ENCODE data around the gene BCAP29.
A peak's percentile ranks its signal among the peaks of the same experiment; 100 is the strongest.
"Not testable (repeated sequence)": the region's sequence is repeated elsewhere in the genome, so short reads cannot be mapped to it uniquely, and the experiment has no call there.

BCAP29 gene, protein sequence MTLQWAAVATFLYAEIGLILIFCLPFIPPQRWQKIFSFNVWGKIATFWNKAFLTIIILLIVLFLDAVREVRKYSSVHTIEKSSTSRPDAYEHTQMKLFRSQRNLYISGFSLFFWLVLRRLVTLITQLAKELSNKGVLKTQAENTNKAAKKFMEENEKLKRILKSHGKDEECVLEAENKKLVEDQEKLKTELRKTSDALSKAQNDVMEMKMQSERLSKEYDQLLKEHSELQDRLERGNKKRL

DNA sequence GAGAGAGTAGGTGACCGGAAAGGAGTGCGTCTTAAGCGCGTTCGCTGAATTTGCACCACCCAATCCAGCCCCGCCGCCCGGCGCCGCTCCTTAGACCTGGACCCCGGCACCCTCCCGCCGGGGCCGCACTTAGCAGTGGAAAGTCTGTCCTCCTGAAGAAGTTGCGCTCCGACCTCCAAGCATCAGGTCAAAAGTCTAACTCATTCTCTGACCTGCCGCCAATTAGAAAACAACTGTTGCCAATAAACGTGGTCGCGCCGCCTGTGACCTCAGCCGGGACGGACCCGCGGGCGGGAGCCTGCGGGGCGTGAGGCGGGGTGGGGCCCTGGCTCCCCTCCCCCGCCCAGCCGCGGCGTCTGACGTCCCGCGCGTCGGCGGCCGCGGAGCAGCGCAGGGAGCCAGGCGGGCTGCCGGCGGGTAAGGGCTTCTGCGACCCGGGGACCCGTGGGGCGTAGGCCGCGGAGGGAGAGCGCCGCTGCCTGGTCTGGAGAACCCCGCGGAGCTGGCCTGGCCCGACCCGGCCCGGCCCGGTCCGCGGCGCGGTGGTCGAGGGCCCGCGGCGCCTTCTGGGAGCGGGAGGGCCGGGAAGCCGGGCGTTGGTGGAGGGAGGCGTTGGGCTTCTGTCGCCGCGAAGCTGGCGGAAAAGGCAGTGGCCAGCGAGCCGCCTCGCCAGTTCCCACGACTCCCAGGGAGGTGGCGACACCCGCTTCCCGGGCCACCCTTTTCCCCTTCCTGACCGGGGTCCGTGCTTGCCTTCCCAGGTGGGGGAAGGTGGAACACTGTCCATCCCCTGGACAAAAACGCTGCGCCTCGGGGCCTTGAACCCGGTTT, at the start of gene BCAP29:
Gene BCAP29 (plus strand): TSS at position 362 of the 831 bp plus-strand sequence. CDS start 527 bp downstream, outside the sequence.
- peak; percentile 50 to 69 for DNase-seq (ENCODE audit: low read depth in 2 of 2)

DNA sequence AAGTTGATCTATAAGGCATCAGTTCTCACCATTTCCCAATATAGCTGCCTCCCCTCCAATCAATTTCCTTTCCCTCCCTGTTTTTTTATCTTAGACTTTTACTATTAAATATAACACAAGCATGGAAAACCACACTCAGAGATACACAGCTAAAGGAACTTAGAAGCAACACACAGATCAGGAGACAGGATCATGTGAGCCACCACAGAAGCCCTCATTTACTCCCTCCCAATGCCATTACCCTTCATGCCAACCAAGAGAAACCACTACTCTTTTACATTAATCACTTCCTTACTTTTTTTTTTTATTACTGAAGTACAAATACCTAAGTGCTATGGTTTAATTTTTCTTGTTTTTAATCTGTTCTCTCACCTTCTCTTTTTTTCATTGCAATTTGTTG, 49.3 kb upstream of the BCAP29 start:
- DNase-seq (ENCODE audit: low read depth in 2 of 2) = no peak

DNA sequence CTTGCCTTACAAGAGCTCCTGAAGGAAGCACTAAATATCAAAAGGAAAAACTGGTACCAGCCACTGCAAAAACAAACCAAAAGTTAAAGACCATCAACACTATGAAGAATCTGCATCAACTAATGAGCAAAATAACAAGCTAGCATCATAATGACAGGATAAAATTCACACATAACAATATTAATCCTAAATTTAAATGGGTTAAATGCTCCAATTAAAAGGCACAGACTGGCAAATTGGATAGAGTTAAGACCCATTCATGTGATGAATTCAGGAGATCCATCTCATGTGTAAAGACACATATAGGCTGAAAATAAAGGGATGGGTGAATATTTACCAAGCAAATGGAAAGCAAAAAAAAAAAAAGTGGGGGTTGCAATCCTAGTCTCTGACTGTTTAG, 45.9 kb upstream of the BCAP29 start:
- no peak for DNase-seq (ENCODE audit: low read depth in 2 of 2)

DNA sequence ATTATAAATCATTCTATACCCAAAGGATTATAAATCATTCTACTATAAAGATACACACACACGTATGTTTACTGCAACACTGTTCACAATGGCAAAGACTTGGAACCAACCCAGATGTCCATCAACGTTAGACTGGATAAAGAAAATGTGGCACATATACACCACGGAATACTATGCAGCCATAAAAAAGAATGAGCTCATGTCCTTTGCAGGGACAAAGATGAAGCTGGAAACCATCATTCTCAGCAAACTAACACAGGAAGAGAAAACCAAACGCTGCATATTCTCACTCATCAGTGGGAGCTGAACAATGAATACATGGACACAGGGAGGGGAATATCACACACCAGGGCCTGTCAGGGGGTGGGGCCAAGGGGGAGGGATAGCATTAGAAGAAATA, 42.8 kb upstream of the BCAP29 start:
- not testable (repeated sequence) for DNase-seq (ENCODE audit: low read depth in 2 of 2)

DNA sequence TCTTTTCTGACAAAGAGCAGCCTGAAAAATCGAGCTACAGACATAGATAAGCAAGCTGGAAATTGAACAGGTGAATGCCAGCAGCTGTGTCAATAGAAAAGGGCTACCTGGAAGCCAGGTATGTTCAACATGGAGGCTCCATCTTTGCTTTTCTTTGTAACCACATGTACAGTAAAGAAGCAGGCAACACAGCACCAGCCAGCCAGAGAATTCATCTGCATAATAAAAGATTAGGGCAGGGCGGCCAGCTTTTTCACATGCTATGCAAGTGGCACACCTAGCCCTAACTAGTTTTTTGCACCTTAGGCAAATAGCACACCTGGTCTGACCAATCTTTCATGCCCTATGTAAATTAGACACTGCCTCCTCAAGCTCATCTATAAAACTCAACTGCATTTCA, 42.0 kb upstream of the BCAP29 start:
- no peak for DNase-seq (ENCODE audit: low read depth in 2 of 2)

DNA sequence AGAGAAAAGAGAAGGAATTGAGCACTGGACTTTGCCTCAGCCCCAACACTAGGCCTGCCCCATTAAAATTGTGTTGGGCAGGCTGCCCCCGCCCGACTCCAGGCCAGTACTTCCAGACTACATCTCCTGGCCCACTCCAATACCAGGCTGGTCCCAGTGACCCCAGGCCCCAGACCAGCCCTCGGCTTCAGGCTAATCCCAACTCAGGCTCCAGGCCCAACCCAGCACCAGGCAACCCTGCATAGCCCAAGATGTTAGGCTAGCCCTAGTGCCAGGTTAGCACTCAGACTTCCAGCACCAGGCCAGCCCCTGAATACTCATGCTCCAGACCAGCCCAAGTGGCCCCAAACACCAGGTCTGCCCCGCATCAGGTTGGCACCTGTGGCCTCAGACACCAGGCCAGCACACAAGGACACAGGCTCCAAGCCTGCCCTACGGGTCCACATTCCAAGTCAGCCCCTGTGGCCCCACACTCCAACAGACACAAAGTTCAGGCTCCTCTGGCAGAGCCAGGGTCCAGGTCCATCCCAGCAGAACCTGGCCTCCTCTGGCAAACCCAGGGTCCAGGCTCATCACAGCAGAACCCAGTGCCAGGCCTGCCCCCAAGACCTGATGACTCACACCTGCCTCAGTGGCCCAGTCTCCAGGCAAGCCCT, 36.6 kb upstream of the BCAP29 start:
- no peak for DNase-seq (ENCODE audit: low read depth in 2 of 2)

DNA sequence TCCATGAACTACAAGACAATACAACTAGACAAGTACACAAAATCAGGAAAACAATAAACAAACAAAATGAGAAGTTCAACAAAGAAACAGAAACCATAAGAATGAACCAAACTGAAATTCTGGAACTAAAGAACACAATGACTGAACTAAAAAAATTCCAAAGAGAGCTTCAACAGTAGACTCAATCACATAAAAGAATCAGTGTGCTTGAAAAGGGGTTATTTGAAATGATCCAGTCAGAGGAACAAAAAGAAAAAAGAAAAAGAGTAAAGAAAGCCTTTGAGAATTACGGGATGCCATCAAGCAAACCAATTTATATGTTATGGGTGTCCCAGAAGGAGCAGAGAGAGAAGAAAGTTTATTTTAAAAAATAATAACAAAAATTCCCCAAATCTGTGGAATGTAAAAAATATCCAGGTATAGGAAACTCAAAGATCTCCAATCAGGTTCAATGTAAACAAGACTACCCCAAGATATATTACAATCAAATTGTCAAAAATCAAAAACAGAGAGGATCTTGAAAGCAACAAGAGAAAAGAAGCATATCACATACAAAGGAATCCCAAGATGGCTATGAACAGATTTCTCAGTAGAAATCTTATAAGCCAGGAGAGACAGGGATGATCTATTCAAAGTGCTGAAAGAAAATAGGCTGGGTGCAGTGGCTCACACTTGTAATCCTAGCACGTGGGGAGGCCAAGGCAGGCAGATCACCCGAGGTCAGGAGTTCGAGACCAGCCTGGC, 35.0 kb upstream of the BCAP29 start:
- no peak for DNase-seq (ENCODE audit: low read depth in 2 of 2)

DNA sequence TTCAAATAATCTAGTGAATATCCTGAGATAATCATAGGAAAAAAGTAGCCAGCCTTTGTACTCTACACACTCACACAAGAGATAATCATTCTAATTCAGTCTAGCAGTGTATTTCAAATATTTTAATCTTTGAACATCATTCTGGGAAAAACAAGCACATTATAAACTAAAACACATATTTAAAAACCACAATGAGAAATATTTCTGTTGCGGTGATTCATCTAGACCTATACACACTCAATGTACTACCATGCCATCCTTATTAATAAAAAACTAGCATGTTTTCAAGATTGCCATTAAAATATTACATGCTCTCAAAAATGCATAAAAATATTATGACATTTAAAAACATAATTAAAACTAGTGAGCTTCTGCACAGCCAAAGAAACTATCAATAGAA, 28.1 kb upstream of the BCAP29 start:
- no peak for DNase-seq (ENCODE audit: low read depth in 2 of 2)

DNA sequence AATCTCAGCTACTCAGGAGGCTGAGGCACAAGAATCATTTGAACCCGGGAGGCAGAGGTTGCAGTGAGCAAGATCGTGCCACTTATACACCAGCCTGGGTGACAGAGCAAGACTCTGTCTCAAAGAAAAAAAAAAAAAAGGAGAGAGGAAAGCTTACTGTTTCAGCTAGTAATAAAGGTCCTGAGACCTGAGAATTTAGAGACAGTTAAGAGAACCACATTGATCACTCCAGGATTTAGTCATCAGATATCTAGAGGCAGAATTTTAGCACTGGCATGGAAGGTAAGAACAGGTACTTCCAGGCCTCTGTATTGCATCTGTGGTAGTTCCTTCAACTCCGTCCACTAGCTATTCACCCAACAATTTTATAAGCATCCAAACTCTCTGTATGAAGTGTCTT, 24.2 kb upstream of the BCAP29 start:
- DNase-seq (ENCODE audit: low read depth in 2 of 2) = no peak

DNA sequence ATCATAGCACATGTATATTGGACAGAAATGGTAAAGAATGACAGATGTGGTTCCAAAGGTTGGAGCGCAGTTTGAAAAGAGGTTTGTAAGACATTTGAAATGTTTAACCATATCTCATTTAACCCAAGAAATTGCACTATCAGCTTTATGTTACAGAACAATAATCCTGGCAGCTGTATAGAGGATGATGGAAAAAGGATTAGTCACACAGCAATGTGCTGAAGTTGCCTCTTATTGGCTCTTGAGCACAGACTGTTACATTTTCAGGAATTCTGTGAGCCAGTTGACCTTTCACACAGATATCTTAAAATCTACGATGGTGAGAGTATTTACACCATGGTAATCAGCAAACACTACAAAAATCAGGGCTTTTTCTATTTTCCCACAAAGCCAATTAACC, 20.2 kb upstream of the BCAP29 start:
- DNase-seq (ENCODE audit: low read depth in 2 of 2) = no peak

DNA sequence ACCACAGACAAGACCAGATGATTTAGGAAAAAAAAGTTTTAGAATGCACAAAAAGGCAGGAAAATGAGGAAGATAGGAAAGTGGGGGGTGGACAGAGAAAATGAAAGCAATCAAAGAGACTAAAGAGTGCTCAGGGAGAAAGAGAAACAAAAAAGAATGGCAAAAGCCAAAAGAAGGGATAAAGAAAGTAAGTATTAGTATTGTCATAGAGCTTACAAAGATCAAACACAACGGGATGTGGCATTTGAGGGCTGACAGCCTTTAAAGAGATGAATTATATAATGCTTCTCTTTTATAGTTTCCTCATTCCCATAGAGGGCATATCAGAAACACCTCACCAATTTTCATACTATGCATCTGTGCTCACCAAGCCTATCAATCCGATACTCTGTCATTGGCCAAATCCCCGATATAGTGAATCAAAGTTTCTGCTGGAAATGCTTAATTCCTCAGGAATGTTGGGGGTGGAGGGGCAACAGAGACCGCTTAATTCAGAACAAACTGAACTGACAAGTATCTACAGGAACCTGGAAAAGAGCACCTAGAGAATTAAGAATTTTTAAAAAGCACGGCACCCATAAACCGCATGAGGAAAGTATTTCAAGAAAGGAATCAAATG, 19.0 kb upstream of the BCAP29 start:
- no peak for DNase-seq (ENCODE audit: low read depth in 2 of 2)

DNA sequence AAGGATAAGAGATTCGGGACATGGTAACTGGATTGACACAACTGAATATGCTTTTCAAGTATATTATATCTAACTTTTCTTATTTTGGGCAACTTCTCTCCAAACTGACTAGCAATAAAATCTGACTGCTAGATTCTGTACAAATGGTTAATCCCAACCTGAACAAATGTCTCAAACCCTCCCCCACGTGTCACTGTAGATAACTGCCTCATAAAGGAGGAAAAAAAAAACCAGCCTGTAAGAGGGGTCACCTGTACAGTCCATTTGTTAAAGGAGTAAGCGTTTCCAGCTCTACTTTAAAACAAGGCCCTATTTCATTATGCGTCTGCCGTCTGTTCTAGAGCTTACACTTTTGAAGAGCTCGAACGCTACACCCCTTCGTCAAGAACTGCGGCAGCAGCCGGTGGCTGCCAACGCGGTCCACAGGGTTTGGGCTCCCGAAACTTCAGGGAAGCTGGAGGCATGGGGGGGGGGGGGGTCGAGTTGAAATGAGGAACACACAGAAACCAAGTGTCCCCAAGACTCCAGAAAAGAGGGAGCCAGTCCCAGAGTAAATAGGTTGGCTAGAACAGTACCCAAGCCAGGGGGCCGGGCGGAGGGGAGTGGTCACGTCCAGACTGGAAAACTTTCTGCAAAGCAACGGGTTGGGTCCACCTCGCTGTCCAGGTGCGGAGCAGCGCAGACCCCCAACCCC, 16.8 kb upstream of the BCAP29 start:
- no peak for DNase-seq (ENCODE audit: low read depth in 2 of 2)

DNA sequence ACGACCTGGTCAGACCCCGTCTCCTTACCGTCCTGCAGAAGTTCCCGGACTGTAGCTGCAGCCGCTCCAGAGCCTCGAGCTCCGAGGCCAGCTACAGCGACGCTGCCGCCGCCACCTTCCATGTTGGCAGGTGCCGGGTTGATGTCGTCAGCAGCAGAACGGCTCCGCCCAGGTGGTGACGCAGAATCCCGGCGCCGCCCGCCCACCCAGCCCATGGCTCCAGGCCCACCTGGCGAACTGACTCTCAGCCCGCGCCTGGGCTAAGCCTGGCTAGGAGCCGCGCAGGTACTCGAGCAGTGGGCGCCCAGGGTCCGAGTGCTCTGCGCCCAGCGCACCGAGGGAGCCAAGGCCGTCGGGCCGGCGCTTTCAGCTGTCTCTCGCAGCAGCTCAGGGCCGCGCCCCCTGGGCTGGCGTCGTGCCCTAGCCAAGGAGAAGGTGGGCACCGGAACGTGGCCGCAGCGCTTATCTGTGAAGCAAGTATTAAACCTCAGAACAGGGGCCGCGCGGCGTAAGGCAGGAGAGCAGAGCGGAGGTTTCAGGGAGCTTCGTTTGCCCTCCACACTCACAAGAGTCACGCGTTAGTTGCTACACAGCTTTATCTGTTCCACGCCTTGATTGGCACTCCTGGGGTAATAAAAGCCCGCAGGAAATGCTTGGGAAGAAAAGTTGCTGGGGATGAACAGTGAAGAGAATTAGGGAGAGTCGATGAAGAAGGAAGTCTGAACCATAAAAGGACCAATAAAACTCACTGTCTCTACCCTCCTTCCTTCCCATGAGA, 16.1 kb upstream of the BCAP29 start, which contains the start of the genes COG5 and DUS4L:
Gene COG5 (minus strand): TSS at position 146 of the 778 bp plus-strand sequence. CDS start 24 bp downstream, at position 122.
Gene DUS4L (plus strand): TSS at position 197 of the 778 bp plus-strand sequence. CDS start 3,100 bp downstream, outside the sequence.
- DNase-seq (ENCODE audit: low read depth in 2 of 2) = peak; percentile 73 to 81

DNA sequence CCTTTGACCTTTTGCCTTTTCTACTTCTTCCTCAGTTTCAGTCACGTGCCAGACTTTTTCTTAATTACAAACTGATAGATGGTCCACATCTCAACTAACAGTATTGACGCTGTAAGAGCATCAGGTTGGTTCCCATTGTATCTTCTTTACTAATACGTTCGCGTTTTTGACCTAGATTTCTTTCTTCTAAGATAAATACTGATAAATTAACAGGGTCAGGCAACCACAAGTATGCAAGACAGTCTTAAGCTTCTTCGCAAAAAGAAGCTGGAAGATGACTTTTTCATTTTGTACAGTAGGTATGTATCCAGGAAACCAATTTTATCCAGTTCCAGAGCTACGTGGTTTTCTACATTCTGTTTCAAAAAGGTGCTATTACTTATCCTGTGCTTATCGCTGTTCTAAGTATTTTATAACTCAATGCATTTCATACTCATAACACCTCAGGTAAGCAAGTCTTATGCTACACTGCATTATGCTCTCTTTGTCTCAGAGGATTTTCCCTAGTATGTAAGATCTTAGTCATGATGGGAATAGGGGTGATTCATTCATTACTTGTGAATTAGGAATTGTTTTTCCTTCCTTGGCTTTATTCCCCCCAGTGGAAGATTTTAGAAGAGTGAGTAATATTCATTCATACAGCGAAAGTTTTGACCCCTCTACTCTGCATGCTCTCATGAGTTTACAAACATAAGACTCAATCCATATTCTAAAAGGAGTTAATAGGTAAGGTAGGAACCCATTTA, 15.3 kb upstream of the BCAP29 start:
- no peak for DNase-seq (ENCODE audit: low read depth in 2 of 2)

DNA sequence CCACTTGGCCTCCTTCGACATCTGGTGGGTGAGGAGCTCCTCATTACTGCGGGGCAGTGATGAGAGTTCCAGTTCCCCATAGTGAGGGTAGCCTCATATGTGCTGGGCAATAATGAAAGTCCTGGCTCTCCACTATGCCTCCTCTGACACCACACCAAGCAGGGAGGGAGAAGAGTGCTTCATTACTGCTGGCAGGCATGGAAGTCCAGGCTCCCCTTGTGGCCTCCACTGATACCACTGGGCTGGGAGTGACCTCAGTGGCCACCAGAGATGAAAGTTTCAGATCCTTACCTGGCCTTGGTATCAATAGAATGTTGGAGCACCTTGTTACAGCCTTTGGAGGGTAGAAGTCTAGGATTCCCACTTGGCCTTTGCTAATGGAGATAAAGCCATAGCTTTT, 9.7 kb upstream of the BCAP29 start:
- DNase-seq (ENCODE audit: low read depth in 2 of 2) = no peak

DNA sequence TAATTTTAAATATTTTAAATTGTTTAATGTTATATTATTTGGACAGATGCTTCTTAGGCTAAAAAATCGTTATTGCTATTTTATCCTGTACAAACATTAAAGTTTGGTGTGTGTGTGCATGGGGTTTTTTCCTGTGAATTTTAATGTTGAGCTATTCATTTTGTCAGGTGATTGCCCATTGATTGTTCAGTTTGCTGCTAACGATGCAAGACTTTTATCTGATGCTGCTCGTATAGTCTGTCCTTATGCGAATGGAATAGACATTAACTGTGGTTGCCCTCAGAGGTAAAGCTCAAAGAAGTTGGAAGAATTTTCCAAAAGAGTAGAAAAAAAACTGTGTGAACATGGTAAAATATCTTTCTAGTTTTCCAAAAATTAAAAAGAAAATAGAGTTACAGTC, 6.5 kb upstream of the BCAP29 start:
- DNase-seq (ENCODE audit: low read depth in 2 of 2) = no peak

DNA sequence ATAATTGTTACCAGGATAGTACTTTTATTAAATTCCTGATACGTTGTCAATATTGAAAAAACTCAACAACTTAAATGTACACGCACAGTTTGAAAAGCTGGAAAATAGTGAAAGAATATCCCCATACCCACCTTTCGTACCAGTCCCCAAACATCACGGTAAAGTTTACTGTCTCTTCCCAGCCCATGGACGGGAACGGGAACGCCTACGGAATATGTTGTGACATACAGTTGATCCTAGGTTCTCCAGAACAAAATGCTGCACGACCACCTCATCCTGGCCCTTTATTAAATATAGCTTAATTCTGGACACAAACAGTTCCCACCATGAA, 527 bp upstream of the BCAP29 start:
- DNase-seq (ENCODE audit: low read depth in 2 of 2) = no peak

DNA sequence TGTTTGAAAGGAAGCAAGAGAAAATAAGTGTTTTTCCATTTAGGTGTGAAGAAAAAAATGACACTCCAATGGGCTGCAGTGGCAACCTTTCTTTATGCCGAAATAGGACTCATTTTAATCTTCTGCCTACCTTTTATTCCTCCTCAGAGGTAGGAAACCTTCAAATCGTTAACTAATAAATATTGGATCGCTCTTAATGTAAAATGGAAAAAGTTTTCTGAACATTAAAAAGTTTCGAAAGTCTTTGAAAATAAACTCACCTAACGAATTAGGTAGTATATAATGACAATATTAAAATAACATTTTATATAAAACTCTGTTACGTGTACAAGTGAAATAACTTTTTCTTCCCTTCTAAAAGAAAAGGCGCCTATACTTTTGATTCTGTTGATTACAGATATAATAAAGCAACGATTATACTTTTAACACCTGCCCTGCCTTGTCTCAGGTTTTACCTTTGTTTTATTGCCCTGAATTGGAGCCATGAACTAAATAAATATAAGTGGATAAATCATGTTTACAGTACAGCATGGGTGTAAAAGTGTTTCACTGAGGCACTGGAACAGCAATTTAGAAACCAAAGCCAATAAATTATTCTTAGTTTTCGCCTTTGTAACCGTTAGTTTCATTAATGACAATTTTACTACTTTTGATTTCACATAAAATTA, 804 bp downstream of the BCAP29 start:
- DNase-seq (ENCODE audit: low read depth in 2 of 2) = no peak
